ENCODE data around the gene CSGALNACT2.

CSGALNACT2 gene

DNA sequence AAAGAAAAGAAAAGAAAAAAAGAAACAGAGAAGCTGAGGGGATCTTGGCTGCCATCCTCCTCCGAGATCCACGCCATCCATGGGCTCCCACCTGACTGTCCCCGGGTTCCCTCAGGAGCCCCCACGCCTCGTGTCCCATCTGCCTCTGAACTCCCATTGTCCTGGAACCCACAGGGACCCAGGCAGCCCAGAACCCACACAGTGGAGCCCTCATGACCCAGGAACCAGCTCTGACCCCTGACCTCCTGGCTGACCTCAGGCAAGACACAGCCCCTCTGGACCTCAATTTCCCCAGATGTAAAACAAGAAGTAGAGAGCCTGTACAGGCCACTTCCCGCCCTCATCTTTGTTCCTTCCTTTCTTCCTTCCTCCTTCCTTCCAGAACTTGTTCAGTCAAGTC lies 88.2 kb downstream of the CSGALNACT2 start:
- no peak for FAIRE-seq

DNA sequence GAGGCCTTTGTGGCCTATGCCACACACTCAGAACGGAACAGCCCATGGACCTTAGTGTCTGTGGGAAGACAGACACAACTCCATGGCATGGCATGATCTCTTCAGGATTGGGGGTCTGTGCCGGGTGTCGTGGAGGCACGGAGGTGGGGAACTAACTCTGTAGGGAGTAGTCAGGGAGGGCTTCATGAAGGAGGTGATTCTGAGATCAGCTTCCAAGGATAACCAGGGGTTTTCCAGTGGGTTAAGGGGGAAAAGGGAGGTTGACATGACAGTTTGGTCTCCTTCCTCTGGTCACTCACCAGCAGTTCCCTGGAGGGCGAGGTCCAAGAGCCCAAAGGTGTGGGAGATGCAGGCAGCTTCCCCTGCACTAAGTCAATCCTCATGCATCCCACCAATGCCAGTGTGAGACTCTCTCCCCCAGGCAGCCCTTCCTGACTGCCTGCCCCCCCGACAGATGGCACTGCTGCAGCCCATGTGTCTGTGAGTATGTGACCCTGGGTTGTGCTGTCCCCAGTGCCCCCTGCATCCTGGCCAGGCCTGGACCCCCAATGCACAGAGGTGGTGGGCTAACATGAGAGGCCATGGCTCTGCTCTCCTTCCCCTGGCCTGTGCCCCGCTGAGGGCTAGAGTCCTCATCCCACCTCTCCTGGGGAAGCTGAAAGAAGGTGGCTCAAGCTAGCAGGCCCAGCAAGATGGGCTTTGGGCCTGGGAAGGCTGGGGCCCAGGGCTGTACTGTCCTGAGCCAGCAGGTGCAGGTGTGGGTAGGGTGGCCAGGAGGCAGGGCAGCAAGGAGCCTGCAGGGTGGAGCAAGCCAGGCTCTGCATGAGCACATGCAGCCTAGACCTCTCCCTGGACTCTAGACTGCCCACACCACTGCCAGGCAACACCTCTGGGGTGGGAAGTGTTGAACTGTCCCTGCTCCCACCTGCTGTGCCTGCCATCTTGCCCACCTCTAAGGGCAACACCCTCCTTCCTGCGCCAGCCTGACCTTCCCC lies 88.9 kb downstream of the CSGALNACT2 start:
- DNase-seq (ENCODE audit: insufficient read length, low spot score), result no peak
- FAIRE-seq, result no peak
- TF ChIP-seq, protein P1, sequence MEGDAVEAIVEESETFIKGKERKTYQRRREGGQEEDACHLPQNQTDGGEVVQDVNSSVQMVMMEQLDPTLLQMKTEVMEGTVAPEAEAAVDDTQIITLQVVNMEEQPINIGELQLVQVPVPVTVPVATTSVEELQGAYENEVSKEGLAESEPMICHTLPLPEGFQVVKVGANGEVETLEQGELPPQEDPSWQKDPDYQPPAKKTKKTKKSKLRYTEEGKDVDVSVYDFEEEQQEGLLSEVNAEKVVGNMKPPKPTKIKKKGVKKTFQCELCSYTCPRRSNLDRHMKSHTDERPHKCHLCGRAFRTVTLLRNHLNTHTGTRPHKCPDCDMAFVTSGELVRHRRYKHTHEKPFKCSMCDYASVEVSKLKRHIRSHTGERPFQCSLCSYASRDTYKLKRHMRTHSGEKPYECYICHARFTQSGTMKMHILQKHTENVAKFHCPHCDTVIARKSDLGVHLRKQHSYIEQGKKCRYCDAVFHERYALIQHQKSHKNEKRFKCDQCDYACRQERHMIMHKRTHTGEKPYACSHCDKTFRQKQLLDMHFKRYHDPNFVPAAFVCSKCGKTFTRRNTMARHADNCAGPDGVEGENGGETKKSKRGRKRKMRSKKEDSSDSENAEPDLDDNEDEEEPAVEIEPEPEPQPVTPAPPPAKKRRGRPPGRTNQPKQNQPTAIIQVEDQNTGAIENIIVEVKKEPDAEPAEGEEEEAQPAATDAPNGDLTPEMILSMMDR (IDR thresholded peaks at IDR 0.05; ENCODE audit: insufficient read depth, missing control alignments), result no peak

More for the DNA sequence above, 88.2 kb downstream of the CSGALNACT2 start:
- TF ChIP-seq, protein P1 (IDR thresholded peaks at IDR 0.05; ENCODE audit: insufficient read depth, missing control alignments), result no peak
- DNase-seq (ENCODE audit: insufficient read length, low spot score), result no peak

DNA sequence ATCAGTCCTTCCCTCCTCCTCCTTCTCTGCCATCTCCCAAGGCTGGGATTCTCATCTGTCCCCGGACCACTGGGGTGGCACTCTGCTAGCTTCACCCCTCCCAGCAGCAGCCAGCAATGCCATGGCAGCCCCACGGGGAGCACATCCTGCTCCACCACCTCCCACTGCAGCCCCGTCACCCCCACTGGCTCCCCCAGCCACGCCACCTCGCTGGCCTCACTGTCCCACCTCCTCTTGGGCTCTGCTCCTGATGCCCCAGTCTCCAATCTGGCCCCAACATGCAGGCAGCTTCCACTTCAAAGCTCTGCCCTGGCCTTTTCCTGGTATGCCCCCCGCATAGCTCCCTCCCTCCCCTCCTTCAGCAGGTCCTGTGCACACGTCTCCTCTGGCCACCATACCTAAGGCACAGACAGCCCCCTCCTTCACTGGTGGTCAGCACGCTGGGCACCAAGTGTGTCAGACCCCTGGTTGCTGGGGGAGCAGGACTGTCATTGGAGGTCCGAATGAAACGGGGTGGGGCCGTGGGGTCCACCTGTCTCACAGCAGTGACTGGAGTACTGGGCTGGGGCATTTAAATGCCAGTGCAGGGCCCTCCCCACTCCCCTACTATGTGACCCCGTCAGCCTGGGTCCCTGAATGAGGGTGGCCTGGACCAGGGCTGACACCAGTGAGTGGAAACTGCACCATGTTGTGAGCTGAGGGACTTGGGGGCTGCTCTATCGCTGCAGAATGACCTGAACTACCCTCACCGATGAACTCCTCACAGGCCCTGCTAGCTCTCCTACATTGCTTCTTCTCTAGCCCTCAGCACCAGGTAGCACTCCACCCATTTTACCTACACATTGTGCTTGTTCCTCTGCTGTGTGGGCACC lies 89.9 kb downstream of the CSGALNACT2 start:
- FAIRE-seq (no peak), DNase-seq (ENCODE audit: insufficient read length, low spot score) (no peak)
- TF ChIP-seq, protein P1 (IDR thresholded peaks at IDR 0.05; ENCODE audit: insufficient read depth, missing control alignments), result no peak

DNA sequence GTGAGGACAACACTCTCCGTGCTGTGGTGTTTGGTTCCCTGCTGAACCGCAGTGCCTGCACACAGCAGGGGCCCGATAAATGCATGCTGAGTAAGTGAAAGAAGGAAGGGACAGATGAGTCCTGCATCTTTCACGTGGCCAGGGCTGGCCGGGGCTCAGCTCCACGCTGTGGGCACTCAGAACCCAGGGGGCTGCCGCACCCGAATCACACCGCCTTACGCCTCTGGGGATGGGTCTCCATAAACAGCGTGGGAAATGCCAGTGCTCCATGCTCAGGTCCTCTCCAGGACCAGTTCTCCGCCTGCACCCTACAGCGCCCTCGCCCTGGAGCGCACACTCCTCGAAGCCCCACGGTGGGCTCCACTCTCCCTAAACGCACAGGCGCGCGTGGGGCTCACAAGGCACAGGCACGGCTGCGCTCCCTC lies 90.5 kb downstream of the CSGALNACT2 start:
- no peak for FAIRE-seq
- TF ChIP-seq, protein P1 (IDR thresholded peaks at IDR 0.05; ENCODE audit: insufficient read depth, missing control alignments), result no peak
- no peak for DNase-seq (ENCODE audit: insufficient read length, low spot score)

DNA sequence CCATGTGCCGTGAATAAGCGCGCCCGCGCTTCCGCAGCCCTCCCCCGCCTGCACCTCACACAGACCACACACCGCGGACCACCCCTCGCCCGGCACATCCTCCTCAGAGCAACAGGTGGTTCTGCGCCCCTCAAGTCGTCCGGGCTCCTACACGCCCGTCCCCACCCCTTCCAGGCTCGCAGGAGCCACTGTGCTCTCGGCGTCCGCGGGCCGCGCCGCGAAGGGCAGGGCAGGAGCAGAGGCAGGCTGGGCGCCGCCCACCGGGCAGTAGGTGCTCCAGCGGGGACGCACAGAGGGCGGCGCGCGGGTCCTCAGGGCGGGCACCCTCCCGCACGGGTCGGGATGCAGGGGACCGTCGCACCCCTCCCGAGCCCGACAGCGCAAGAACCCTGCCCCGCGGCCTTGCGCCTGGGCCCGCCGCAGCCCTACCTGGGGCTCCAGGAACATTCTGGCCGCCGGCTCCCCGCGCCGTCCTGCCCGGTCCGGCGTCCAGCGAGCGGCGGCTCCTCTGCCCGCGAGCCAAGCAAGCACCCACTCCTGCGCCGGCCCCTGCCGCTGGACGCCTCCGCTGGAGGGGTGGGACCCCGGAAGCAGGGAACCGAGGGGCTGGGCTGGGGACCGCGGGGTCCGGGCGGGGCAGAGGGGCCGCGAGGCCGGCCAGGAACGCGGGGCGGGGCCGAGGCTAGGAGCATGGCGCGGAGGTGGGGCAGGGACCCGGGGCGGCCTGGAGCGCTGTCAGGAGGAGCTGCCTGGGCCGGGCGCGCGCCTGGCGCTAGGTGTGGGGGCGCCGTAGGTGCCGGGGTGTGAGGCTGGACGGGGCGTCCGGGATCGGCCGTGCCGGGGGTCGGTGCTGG lies 91.2 kb downstream of the CSGALNACT2 start:
- DNase-seq (ENCODE audit: insufficient read length, low spot score) (no peak), FAIRE-seq (no peak)
- TF ChIP-seq, protein P1 (IDR thresholded peaks at IDR 0.05; ENCODE audit: insufficient read depth, missing control alignments), result no peak

DNA sequence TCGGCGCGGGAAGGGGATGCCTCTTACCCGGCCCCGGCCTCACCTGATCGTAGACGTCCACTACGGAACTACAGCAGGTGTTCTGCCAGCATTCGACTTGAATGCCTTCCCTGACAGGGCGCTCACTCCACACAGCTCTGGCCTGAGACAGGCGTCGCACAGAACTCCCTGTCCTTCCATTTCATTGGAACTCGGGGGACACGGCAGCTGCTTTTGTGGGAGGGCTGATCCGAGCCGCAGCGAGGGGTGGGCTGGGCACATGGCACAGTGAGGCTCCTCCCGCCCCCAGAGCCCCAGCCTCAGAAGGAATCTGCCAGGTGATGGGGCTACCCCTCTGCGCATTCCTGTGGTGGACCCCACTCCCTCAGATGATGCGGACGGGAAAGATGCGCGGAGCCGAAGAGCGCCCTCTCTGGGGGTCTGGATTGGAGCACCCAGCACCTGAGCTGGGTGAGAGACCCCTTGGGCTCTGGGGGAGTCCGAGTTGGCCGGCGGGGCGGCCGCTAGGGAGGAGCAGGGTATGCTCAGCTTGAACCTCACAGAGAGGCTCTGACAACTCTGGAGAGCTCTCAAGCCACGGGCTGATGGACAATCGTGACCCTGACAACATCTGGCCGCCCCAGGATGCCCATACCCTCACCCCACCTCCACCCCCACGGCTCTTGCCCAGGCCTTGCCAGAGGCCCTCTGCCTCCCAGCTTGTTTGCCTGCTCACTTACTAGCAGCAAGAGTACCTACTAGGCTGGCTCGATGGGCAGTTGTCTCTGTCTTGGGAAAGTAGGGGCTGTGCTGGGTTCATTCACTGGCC lies 92.1 kb downstream of the CSGALNACT2 start:
- no peak for FAIRE-seq
- TF ChIP-seq, protein P1 (IDR thresholded peaks at IDR 0.05; ENCODE audit: insufficient read depth, missing control alignments), result no peak
- no peak for DNase-seq (ENCODE audit: insufficient read length, low spot score)

Measured in D721Med (cell line).